Trophoblast cell (in vitro differentiated cells and primary cell): ENCODE data around the gene CHCHD6.

ENCODE experiments used
- DNase-seq, 2 donors: peaks; one replicate each; pipeline ENCODE4 v3.0.0-alpha.2; 2016
- H2AFZ ChIP-seq: 2 replicates; pipeline ENCODE4 v1.6.1; 2013; ENCODE audit warnings: low read length, moderate library complexity, mild to moderate bottlenecking; ENCODE audit not compliant: insufficient read depth, poor library complexity
- H2AK5ac ChIP-seq: 2 replicates; pipeline ENCODE4 v1.6.1; 2013; ENCODE audit warnings: mild to moderate bottlenecking, low read length
- H2BK120ac ChIP-seq: 2 replicates; pipeline ENCODE4 v1.6.1; 2013; ENCODE audit warnings: low read length, mild to moderate bottlenecking, moderate library complexity; ENCODE audit not compliant: insufficient read depth, poor library complexity
- H2BK12ac ChIP-seq: 2 replicates; pipeline ENCODE4 v1.6.1; 2013; ENCODE audit warnings: mild to moderate bottlenecking, low read length, moderate library complexity
- H2BK5ac ChIP-seq: 2 replicates; pipeline ENCODE4 v1.6.1; 2013; ENCODE audit warnings: low read length, low read depth, moderate library complexity, mild to moderate bottlenecking; ENCODE audit not compliant: poor library complexity
- H3K14ac ChIP-seq: 2 replicates; pipeline ENCODE4 v1.6.1; 2013; ENCODE audit warnings: mild to moderate bottlenecking, low read length
- H3K18ac ChIP-seq: 2 replicates; pipeline ENCODE4 v1.6.1; 2013; ENCODE audit warnings: mild to moderate bottlenecking, low read length
- H3K23ac ChIP-seq: 2 replicates; pipeline ENCODE4 v1.6.1; 2013; ENCODE audit warnings: low read length
- H3K27ac ChIP-seq: 2 replicates; pipeline ENCODE4 v1.5.1; 2013; ENCODE audit warnings: low read depth, mild to moderate bottlenecking, inconsistent platforms, low read length, moderate library complexity
- H3K27me3 ChIP-seq: 2 replicates; pipeline ENCODE4 v1.6.1; 2013; ENCODE audit warnings: inconsistent platforms, mild to moderate bottlenecking, low read length, moderate library complexity; ENCODE audit not compliant: insufficient read depth
- H3K36me3 ChIP-seq, 2 experiments: 1 replicate in 1 of 2; 2 replicates in 1 of 2; pipeline ENCODE4 v1.6.1; 2013; ENCODE audit warnings: low read length in 2 of 2, mild to moderate bottlenecking in 2 of 2, moderate library complexity in 1 of 2; ENCODE audit not compliant: insufficient read depth in 2 of 2, control insufficient read depth in 1 of 2
- H3K4ac ChIP-seq: 2 replicates; pipeline ENCODE4 v1.6.1; 2013; ENCODE audit warnings: low read depth, mild to moderate bottlenecking, low read length, moderate library complexity
- H3K4me1 ChIP-seq, 2 experiments: 1 replicate in 1 of 2; 2 replicates in 1 of 2; pipeline ENCODE4 v1.6.1; 2013; ENCODE audit warnings: low read length in 2 of 2, mild to moderate bottlenecking in 2 of 2, moderate library complexity in 1 of 2; ENCODE audit not compliant: insufficient read depth in 2 of 2, control insufficient read depth in 1 of 2
- H3K4me2 ChIP-seq: 2 replicates; pipeline ENCODE4 v1.6.1; 2013; ENCODE audit warnings: inconsistent platforms, mild to moderate bottlenecking, low read length, moderate library complexity
- H3K4me3 ChIP-seq: 2 replicates; pipeline ENCODE4 v1.5.1; 2013; ENCODE audit warnings: mild to moderate bottlenecking, low read depth, low read length, inconsistent platforms
- H3K79me1 ChIP-seq: one replicate; pipeline ENCODE4 v1.6.1; 2013; ENCODE audit warnings: low read length
- H3K79me2 ChIP-seq: 2 replicates; pipeline ENCODE4 v1.6.1; 2013; ENCODE audit warnings: low read length, mild to moderate bottlenecking; ENCODE audit not compliant: control insufficient read depth, insufficient read depth, poor library complexity
- H3K9ac ChIP-seq: 2 replicates; pipeline ENCODE4 v1.6.1; 2013; ENCODE audit warnings: mild to moderate bottlenecking, low read length
- H3K9me3 ChIP-seq: 2 replicates; pipeline ENCODE4 v1.6.1; 2013; ENCODE audit warnings: low read depth, mild to moderate bottlenecking, control low read depth, inconsistent platforms, low read length; ENCODE audit not compliant: insufficient read depth
- H4K12ac ChIP-seq: 2 replicates; pipeline ENCODE4 v1.6.1; 2013; ENCODE audit warnings: low read depth, mild to moderate bottlenecking, low read length, moderate library complexity
- H4K8ac ChIP-seq: 2 replicates; pipeline ENCODE4 v1.6.1; 2013; ENCODE audit warnings: low read depth, mild to moderate bottlenecking, low read length, moderate library complexity
- H4K91ac ChIP-seq: one replicate; pipeline ENCODE4 v1.6.1; 2013; ENCODE audit warnings: low read depth, mild to moderate bottlenecking, low read length, moderate library complexity
- WGBS: extraction: QIAGEN DNeasy Blood & Tissue Kit; methylation state at CpG from one replicate; pipeline ENCODE4 v1.1.7; 2013; ENCODE audit warnings: missing lambda C conversion rate; ENCODE audit not compliant: insufficient read length, insufficient coverage; ENCODE audit errors: extremely low coverage; 5-methylcytosine and 5-hydroxymethylcytosine counted together

CHCHD6 gene

GRCh38 chr3:126946405-126946804, 242.4 kb downstream of the CHCHD6 start:
- no peak overlapping the region for H3K27ac ChIP-seq
- H2BK120ac ChIP-seq, result no peak overlapping the region
- no peak overlapping the region for H2BK5ac ChIP-seq
- H3K27me3 ChIP-seq, result no peaks in the 10 kb centered on the region
- no peak for DNase-seq
- H3K4me1 ChIP-seq, result no peaks in the 10 kb centered on the region
- no peak overlapping the region for H3K9ac ChIP-seq
- H3K9me3 ChIP-seq, result no peaks in the 10 kb centered on the region
- H3K14ac ChIP-seq, result no peak overlapping the region
- H4K8ac ChIP-seq, result no peak overlapping the region
- H4K12ac ChIP-seq, result no peak overlapping the region
- no peak overlapping the region for H3K18ac ChIP-seq
- H3K4me3 ChIP-seq, result no peak overlapping the region
- no peaks in the 10 kb centered on the region for H3K79me1 ChIP-seq
- H2BK12ac ChIP-seq, result no peak overlapping the region
- no peaks in the 10 kb centered on the region for H3K36me3 ChIP-seq
- H3K79me2 ChIP-seq, result no peaks in the 10 kb centered on the region
- no peak overlapping the region for H3K23ac ChIP-seq
- H2AK5ac ChIP-seq, result no peak overlapping the region
- WGBS, result no CpG with 5 or more reads among the region's 11 CpGs
- H4K91ac ChIP-seq, result no peak overlapping the region
- H2AFZ ChIP-seq, result no peak overlapping the region
- no peak overlapping the region for H3K4ac ChIP-seq
- H3K4me2 ChIP-seq, result no peak overlapping the region

GRCh38 chr3:126947429-126947828, 243.4 kb downstream of the CHCHD6 start:
- H3K79me1 ChIP-seq, result no peaks in the 10 kb centered on the region
- no CpG with 5 or more reads among the region's 8 CpGs for WGBS

GRCh38 chr3:126948980-126949535, 245.0 kb downstream of the CHCHD6 start:
- Histone ChIP-seq H3K9ac (no peak overlapping the region), H2BK120ac (no peak overlapping the region), H2AFZ (no peak overlapping the region), H3K4me1 (no peaks in the 10 kb centered on the region), H3K27ac (no peak overlapping the region), H3K79me1 (no peaks in the 10 kb centered on the region), H3K9me3 (no peaks in the 10 kb centered on the region), H4K91ac (no peak overlapping the region), H3K4ac (no peak overlapping the region), H2AK5ac (no peak overlapping the region), H3K23ac (no peak overlapping the region), H3K36me3 (no peaks in the 10 kb centered on the region), H3K4me3 (no peak overlapping the region), H3K18ac (no peak overlapping the region), H3K4me2 (no peak overlapping the region), H3K27me3 (no peaks in the 10 kb centered on the region), H3K79me2 (no peaks in the 10 kb centered on the region), H2BK12ac (no peak overlapping the region), H4K8ac (no peak overlapping the region), H2BK5ac (no peak overlapping the region), H3K14ac (no peak overlapping the region), H4K12ac (no peak overlapping the region)
- no CpG with 5 or more reads among the region's 14 CpGs for WGBS
- no peak for DNase-seq

More at GRCh38 chr3:126947429-126947828, 243.4 kb downstream of the CHCHD6 start:
- Histone ChIP-seq H3K23ac (no peak overlapping the region), H3K4ac (no peak overlapping the region), H3K4me2 (no peak overlapping the region), H2BK120ac (no peak overlapping the region), H2BK12ac (no peak overlapping the region), H3K27me3 (no peaks in the 10 kb centered on the region), H4K91ac (no peak overlapping the region), H2BK5ac (no peak overlapping the region), H4K8ac (no peak overlapping the region), H3K14ac (no peak overlapping the region), H3K36me3 (no peaks in the 10 kb centered on the region), H3K4me1 (no peaks in the 10 kb centered on the region), H3K27ac (no peak overlapping the region), H3K18ac (no peak overlapping the region), H2AK5ac (no peak overlapping the region), H4K12ac (no peak overlapping the region), H3K79me2 (no peaks in the 10 kb centered on the region), H2AFZ (no peak overlapping the region), H3K4me3 (no peak overlapping the region), H3K9me3 (no peaks in the 10 kb centered on the region), H3K9ac (no peak overlapping the region)
- DNase-seq, result no peak

DNA sequence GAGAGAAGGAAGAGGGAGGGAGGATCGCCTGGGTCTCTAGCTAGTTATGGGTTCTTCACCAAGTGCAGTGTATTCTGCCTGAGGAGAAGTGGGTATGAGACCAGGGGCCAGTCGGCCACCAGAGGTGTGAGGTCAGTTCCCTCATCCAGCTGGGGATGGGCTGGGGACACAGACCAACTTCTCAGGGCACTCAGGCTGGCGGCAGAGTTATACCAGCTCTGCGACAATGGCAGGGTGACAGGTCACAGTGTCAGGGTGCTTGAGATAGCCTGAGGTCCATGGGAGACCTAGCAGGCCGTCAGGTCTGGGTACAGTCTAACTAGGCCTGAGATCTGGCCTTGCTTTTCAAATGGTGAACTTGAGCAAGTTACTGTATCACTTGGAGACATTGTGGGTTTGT, 247.5 kb downstream of the CHCHD6 start:
- no peak overlapping the region for H4K8ac ChIP-seq
- no peaks in the 10 kb centered on the region for H3K79me2 ChIP-seq
- no peak overlapping the region for H3K4ac ChIP-seq
- H4K91ac ChIP-seq, result no peak overlapping the region
- no peak overlapping the region for H3K27ac ChIP-seq
- no peak overlapping the region for H3K23ac ChIP-seq
- no CpG with 5 or more reads among the region's 5 CpGs for WGBS
- no peak overlapping the region for H2AK5ac ChIP-seq
- no peak overlapping the region for H2AFZ ChIP-seq
- no peak overlapping the region for H3K4me2 ChIP-seq
- no peak overlapping the region for H3K18ac ChIP-seq
- no peaks in the 10 kb centered on the region for H3K9me3 ChIP-seq
- no peak overlapping the region for H4K12ac ChIP-seq
- DNase-seq, result no peak
- H2BK120ac ChIP-seq, result no peak overlapping the region
- H3K14ac ChIP-seq, result no peak overlapping the region
- no peaks in the 10 kb centered on the region for H3K27me3 ChIP-seq
- H2BK5ac ChIP-seq, result no peak overlapping the region
- H2BK12ac ChIP-seq, result no peak overlapping the region
- no peaks in the 10 kb centered on the region for H3K36me3 ChIP-seq
- no peaks in the 10 kb centered on the region for H3K4me1 ChIP-seq
- H3K4me3 ChIP-seq, result no peak overlapping the region
- no peak overlapping the region for H3K9ac ChIP-seq
- H3K79me1 ChIP-seq, result no peaks in the 10 kb centered on the region
